Measurements from ENCODE around the gene ZNF202.

The ZNF202 gene

GRCh38 chr11:123741159-123742030 is at the start of gene ZNF202:
Gene ZNF202 (minus strand): TSS chr11:123741660. CDS start chr11:123730888, 10,772 bp downstream.
- no peak for TF ChIP-seq CTCF (IDR thresholded peaks at IDR 0.05; ENCODE audit: insufficient read depth, low read depth, low read length, missing control alignments)
- peak; percentile 93 for DNase-seq (ENCODE audit: low read depth)
- H3K4me3 ChIP-seq (ENCODE audit: low read depth, low read length), result peak within 1 kb of the TSS; percentile 94

GRCh38 chr11:123783536-123783935 is 42.1 kb upstream of the ZNF202 start:
- TF ChIP-seq CTCF (IDR thresholded peaks at IDR 0.05; ENCODE audit: insufficient read depth, low read depth, low read length, missing control alignments), result no peak
- DNase-seq (ENCODE audit: low read depth), result no peak
- H3K4me3 ChIP-seq (ENCODE audit: low read depth, low read length), result no peak overlapping the region

GRCh38 chr11:123778511-123778910 is 37.1 kb upstream of the ZNF202 start:
- TF ChIP-seq CTCF (IDR thresholded peaks at IDR 0.05; ENCODE audit: insufficient read depth, low read depth, low read length, missing control alignments), result no peak
- no peak for DNase-seq (ENCODE audit: low read depth)
- H3K4me3 ChIP-seq (ENCODE audit: low read depth, low read length), result no peak overlapping the region

- H3K4me3 ChIP-seq (ENCODE audit: low read depth, low read length), result no peak overlapping the region
- no peak for DNase-seq (ENCODE audit: low read depth)
- no peak for TF ChIP-seq CTCF (IDR thresholded peaks at IDR 0.05; ENCODE audit: insufficient read depth, low read depth, low read length, missing control alignments)
Observed at GRCh38 chr11:123775715-123776549, 34.5 kb upstream of the ZNF202 start.

GRCh38 chr11:123775289-123775688 is 33.8 kb upstream of the ZNF202 start:
- no peak for TF ChIP-seq CTCF (IDR thresholded peaks at IDR 0.05; ENCODE audit: insufficient read depth, low read depth, low read length, missing control alignments)
- no peak overlapping the region for H3K4me3 ChIP-seq (ENCODE audit: low read depth, low read length)
- DNase-seq (ENCODE audit: low read depth), result peak; percentile 11

- DNase-seq (ENCODE audit: low read depth), result no peak
- no peak overlapping the region for H3K4me3 ChIP-seq (ENCODE audit: low read depth, low read length)
- TF ChIP-seq CTCF (IDR thresholded peaks at IDR 0.05; ENCODE audit: insufficient read depth, low read depth, low read length, missing control alignments), result no peak
Observed at GRCh38 chr11:123773959-123774358, 32.5 kb upstream of the ZNF202 start.

Measured in GM12865 (cell line).